NCI-H2227 (cell line): ENCODE results near the gene NUP85.
"Not testable (repeated sequence)": the region's sequence is repeated elsewhere in the genome, so short reads cannot be mapped to it uniquely, and the experiment has no call there.

Source experiments
- DNase-seq: peaks from one replicate; lab custom pipeline; 2025; ENCODE audit not compliant: unreplicated experiment; lab: John Stamatoyannopoulos, UW

The NUP85 gene

DNA sequence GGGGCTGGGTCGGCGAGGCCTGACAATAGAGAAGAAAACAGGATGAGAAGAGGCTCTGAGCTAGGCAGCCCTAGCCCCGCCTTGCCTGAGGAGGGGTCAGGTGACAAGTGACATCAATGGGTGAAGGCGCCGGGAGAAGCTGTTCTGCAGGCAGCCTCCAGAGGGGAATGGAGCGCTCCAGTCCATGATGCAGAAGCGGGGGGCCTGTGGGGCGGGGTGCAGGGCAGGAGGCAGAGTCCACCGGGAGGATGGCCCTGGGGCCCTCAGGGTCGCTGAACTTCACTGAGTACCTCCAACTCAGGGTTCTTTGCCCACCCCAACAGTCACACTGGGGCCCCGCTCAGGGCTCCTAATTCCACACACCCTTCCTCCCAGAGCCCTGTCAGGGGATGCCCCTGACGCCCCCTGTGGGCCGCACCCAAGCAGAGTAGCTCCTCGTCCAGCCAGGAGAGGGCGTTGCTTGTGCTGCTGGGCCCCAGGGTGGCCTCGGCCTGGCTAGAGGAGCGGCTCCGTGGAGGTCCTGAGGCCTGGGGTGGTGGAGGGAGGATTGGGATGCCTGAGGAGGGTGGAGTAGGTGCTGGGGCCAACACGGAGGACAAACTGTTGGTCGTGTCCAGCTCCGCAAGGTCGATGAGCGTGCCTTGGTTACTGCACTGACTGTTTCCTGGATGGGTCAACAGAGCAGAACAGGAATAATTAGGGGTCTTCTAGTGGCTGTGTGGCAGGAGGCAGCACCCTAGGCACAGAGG is 35.1 kb downstream of the NUP85 start:
- peak; percentile 65 for DNase-seq

DNA sequence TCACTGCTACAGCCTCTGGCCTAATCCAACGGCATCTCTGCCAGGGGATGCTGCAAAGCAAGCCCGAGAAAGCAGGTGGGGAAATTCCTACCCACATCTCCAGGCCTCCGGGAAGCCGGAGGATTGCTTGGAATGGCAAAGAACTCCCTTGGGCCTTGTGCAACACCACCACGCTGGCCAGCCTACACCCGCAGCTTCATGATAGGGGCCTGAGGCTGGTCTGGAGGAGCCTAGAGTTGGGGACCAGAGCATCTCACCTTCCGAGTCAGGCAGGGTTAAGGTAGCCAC is 35.6 kb downstream of the NUP85 start:
- no peak for DNase-seq

GRCh38 chr17:75241502-75241901 is 36.0 kb downstream of the NUP85 start:
- DNase-seq = no peak

- no peak for DNase-seq
These were observed 36.5 kb downstream of the NUP85 start for GRCh38 chr17:75241996-75242460.

DNA sequence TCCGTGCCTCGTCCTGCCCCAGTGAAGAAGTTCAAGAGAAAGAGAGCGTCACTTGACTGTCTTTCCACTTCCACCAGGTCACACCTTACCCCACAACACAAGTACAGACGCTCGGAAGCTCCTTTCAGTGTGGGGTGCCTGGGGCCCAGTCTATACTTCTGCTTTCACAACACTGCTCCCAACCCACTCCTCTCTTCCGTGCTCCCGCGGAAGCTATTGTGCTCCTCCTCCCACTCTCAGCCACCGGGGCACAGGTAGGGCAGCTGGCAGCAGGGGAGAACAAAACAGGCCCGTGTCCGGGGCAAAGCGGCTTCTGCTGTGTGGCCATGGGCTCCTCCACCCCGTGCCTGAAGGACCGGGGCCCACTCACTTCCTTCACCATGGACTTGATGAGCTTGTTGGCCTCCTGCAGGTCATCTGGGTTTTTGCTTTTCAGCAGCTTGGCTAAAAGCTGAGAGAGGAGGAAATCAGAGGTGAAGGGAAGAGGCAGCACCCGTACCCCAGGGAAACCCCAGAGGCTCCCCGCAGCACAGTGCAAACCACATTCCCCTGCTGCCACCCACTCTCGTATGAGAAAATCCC is 37.1 kb downstream of the NUP85 start:
- DNase-seq = no peak

GRCh38 chr17:75244133-75244866 is 38.8 kb downstream of the NUP85 start:
- DNase-seq = no peak

DNA sequence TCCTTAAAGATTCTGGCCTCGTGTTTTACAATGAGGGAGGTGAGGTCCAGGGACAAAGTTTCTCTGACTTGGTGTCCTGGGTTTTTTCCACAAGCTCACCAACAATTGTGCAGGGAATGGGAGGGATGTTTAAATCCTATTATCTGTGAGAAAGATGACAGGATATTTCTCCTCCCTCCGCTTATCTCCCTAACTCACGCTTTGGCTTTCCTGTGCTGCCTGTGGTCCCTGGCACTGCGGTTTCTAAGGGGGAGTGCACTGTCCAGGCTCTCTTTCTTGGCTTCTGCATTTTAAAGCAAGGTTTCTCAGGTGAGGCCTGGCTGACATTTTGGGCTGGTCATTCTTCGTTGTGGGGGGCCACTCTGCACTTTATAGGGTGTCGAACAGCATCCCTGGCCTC is 39.5 kb downstream of the NUP85 start:
- no peak for DNase-seq

DNA sequence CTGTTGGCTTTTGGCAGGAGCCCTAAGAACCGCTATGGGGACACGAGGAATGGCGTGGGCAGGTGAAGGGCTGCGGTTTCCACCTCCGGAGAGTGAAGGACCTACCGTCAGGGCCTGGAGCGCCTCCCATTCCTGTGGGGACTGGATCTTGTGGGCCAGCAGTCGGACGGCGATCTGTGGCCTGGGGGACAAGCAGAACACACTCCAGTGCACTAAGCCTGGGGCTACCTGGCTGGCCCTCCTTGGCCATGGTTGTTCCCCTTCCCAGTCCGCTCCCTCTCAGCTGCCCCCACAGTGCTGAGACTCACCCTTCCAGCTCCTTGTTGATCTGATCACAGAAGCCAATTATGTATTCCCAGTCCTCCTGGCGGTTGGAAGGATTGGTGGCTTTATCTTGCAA is 40.9 kb downstream of the NUP85 start:
- no peak for DNase-seq

DNA sequence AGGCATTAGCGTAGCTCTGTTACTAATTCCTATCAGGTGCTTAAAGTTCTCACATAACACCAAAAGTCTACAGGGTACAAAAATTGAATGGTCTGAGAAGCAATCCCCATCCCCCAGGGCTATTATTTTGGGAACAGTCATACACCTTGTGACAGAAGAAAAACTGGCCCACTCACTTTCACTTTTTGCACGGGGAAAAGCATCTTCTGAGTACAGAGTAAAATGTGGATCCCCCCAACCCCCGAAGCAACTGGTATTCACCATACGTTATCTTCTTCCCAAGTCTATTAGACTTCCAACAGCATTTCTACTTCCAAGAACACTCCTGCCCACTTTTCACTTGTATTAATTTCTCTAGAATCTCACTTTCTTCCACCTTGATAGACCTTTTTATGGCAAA is 44.1 kb downstream of the NUP85 start:
- DNase-seq = no peak

GRCh38 chr17:75250009-75250471 is 44.6 kb downstream of the NUP85 start:
- DNase-seq = no peak

- DNase-seq = no peak
These were observed 46.7 kb downstream of the NUP85 start for GRCh38 chr17:75252039-75252816.

DNA sequence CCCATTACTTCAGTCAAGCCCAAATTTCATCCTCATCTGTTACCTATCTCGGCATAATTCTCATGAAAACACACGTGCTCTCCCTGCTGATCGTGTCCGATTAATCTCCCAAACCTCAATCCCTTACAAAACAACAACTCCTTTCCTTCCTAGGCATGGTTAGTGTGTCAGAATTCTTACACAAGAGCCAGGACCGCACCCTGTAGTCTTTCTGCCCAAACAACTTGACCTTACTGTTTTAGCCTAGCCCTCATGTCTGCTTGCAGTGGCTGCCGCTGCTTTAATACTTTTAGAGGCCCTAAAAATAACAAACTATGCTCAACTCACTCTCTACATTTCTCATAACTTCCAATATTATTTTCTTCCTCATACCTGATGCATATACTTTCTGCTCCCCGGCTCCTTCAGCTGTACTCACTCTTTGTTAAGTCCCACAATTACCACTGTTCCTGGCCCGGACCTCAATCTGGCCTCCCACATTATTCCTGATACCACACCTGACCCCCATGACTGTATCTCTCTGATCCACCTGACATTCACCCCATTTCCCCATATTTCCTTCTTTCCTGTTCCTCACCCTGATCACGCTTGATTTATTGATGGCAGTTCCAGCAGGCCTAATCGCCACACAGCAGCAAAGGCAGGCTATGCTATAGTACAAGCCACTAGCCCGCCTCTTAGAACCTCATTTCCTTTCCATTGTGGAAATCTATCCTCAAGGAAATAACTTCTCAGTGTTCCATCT is 50.6 kb downstream of the NUP85 start:
- DNase-seq = not testable (repeated sequence)

DNA sequence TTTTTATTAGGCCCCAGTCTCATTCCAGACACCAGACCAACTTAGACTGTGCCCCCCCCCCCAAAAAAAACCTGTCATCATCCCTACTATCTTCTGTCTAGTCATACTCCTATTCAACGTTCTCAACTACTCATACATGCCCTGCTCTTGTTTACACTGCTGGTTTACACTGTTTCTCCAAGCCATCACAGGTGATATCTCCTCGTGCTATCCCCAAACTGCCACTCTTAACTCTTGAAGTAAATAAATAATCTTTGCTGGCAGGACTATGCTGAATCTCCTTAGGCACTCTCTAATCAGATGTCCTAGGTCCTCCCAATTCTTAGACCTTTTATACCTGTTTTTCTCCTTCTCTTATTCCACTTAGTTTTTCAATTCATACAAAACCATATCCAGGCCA is 51.7 kb downstream of the NUP85 start:
- not testable (repeated sequence) for DNase-seq

- DNase-seq = no peak
These were observed 55.3 kb downstream of the NUP85 start for GRCh38 chr17:75260641-75261335.

DNA sequence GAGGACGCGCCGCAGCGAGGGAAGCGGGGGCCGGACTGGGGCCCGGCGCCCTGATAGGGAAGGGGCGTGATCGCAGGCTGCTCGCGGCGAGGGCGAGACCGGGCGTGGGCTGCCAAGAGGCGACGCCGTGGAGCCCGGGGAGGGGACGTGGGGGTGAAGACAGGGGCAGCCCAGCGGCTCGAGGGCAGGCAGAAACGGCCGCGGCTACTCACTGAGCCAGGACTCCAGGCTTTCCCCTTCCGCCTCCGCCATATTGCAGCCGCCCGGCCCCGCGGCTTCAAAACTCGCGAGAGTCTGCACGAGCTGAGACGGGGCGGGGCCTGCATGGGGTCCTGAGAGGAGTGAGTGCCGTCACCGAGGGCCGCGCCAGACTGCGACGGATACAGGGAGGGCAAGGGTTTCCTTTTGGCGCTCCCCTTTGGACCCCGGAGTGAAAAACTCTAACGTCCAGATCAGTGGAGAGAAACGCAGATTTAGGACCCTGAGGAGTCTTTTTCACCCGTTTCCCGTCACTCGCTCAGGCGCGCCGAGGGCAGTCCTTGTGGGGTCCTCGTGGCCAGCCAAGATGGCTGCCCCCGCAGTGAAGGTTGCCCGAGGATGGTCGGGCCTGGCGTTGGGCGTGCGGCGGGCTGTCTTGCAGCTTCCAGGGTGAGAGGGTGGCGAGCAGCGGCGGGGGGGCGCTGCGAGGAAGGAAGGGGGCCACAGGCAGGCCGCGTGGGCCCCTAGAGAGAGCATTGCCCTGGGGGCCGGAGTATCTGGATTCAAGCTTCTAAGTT is 56.0 kb downstream of the NUP85 start, which contains the start of the genes GGA3 and MRPS7:
Gene GGA3, minus strand, starts transcription at position 271 of the 776 bp plus-strand sequence. Its CDS starts 19 bp downstream, at position 252.
Gene MRPS7, plus strand, starts transcription at position 544 of the 776 bp plus-strand sequence. Its CDS starts 22 bp downstream, at position 566.
- DNase-seq = peak; percentile 97

- peak; percentile 47 for DNase-seq
These were observed 56.7 kb downstream of the NUP85 start for GRCh38 chr17:75262112-75262606.

DNA sequence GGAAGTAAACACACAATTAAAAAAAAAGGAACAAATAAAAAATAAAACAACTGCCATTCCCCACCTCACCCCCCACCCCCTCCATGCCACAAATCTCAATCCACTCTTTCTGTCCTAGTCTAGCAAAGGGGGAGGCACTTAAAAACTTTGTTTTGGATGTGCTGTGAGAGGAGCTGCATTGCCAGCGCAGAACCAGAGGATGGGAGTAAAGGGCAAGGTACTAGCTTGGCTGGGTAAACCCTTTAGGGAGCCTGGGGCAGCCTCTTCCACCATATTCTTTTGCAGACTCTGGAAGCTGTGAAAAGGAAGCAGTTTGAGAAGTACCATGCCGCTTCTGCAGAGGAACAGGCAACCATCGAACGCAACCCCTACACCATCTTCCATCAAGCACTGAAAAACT is 57.6 kb downstream of the NUP85 start:
- DNase-seq = no peak

- DNase-seq = no peak
These were observed 60.3 kb downstream of the NUP85 start for GRCh38 chr17:75265614-75266315.
